Hematopoietic multipotent progenitor cell treated with erythropoietin and hydrocortisone succinate and interleukin-3 and kit ligand, for 4 days (in vitro differentiated cells): Measurements from ENCODE around the gene AP1G2.

ENCODE experiments used
- DNase-seq: peaks from one replicate; pipeline ENCODE4 v3.0.0-alpha.2; 2015

The AP1G2 gene

DNA sequence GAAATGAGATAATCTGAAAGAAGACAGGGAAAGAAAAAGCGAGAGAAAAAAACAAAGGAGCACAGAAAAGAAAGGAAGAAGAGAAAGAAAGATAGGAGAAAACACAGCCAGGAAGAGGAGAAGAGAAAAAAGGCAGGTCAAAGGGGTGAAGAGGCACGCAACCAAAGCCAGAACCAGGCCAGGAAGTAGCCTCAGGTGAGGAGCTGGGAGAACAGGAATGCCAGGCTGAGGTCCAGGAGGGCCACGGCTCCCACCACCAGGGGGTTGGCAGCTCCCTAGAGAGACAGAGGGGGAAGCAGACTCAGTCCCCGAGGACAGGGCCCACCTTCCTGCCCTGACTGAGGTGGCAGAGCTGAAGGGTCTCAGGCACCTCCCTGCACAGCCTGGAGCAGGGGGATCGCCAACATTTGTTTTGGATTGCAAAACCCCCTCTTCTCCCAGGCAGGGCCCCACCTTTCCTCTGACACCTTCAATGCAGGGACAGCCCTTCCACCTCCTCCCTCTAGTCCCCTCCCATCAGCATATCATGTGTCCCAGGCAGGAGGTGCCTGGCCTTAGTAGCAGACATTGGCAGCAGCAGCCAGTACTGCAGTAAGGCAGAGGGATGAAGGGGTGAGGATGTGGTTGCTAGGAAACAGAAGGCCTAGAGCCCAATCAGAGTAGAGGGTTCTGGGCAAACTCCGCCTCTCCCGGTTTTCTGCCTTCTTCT lies 2.0 kb upstream of the AP1G2 start:
- DNase-seq: peak; percentile 64

DNA sequence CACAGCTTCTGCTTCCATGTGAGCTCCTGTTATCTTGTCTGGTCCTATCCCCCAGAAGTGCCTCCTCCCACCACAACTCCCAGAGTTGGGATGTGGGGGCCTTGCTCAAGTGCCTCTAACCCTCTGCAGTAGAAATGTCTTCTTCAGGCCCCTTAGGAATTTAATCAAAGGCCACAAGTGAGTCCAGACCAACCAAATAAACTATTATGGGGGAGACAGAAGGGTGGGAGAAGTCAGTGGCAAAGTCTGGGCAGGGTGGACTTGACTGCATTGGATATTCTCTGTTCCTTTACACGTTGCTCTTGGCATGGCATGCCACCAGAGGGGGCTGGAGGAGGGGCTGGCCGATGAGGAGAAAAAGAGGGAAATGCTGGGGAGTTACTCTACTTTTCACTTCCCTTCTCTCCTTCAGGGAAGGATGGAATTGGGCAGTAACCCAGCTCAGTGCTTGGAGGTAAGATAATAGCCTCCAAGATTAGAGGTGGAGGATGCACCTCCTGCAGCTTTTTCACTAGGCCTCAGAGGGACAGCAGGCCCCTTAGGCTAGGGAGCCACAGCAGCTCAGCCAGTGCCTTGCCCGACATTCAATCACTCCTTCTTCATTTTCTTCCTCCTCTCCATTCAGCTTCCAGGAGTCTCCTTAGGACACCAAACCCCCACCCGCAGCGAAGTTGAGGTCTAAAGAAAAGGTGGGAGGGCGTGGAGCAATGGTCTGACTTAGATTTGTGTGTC lies 1.2 kb upstream of the AP1G2 start:
- DNase-seq: peak; percentile 79

DNA sequence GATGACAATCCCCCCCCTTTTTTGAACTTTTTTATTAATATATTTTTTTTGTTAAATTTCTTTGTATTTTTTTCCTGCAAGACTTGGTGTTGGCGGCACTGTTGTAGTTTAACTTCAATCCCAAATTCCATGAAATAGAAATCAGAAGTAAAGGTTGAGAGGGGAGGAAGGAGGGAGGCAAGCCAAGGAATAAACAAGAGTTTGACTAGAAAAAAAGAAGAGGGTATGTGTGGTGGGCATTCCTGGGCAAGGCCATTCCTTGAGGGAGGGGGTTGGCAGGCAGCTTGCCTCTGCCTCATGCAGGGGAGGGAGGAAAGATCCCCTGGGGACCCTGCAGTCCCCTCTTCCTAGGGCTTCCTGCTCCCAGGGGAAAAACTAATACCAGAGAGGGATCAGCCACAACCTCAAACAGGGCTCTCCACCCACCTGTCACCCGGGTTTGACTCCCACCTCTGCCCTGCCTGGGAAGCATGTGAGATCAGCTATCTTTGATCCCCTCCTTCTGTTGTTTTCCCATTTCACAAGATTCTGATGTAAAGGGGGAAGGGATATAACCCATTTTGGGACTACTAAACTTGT lies 519 bp upstream of the AP1G2 start:
- DNase-seq: no peak

DNA sequence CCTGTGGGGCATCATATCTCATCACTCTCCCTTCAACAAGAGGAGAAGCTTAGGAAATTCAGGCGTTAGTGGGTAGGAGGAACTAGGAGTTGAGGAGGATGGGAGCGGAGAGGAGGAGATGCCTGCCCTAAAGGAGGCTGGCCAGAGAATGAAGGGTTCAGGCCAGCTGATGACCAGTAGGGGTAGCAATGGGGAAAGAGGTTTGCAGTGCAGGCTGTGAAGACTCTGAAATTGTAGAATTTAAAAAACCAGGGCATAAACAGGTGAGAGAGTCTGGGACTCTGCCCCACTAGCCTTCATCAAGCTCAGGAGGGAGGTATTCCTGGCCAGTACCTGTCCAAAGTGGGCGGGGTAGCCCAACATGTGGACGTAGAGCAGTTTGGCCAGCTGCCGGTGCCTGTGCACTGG lies 809 bp downstream of the AP1G2 start:
- DNase-seq: no peak

DNA sequence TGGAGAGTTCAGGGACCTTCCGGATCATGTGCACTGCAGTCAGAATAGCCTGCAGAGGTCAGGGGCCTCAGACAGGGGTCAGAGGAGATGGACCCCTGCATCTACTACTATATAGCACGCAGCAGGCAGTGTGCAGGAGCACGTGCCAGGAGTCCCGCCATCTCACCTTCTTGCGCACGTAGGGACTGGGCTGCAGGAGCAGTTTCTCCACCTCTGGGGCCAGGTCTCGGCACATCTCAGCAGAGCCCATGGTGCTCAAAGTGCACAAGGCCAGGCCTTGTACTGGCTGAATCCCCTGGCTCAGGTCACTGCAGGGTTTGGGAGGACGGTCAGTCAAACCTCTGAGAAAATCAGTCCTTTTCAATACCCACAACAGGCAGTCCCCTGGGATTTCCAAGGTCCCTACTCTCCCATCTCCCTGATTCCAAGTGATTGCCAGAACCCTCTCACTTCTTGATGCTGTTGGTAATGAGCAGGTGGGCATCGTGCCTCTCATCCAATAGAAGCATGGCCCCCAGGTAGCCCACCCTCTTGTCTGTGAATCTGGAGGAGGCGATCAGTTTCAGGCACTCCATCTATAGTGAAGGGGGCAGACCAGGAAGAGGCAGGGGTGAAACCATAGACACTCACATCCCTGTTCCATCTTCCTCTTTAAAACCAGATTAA lies 1.3 kb downstream of the AP1G2 start:
- no peak for DNase-seq

DNA sequence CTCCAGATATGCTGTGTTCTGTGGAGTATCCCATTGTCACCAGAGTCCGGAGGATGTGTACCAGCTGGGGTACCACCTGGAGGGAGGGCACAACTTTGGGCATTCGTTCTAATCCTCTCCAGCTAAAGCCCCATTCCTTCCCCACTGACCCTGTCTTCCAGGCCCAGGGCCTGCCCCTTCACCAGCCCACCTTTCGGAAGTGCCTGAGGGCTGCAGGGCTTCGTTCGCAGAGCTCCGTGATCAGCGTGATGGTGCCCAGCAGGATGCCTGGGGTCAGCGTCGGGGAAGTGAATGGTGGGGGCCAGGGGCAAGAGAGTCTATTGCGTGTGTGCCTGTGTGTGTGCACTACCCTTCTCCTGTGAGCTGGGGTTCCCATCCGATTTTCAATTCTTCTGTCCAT lies 2.0 kb downstream of the AP1G2 start:
- DNase-seq: no peak

DNA sequence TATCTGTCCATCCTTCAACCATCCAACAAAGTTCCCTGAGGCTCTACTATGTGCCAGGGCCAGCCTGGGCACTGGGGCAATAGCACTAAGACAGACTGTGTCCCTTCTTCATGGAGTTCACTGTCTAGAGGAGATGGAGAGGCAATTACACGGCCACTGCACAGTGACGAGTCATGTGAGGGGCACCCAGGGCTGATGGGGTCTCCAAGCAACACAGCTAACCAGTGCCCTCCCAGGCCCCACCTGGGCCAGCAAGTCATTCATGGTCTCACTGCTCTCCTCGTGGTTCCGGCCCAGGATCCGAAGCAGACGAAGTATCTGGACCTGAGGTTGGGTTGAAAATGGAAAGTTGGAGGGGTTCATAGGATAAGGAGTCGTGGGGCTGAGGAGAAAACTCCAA lies 2.7 kb downstream of the AP1G2 start:
- no peak for DNase-seq

DNA sequence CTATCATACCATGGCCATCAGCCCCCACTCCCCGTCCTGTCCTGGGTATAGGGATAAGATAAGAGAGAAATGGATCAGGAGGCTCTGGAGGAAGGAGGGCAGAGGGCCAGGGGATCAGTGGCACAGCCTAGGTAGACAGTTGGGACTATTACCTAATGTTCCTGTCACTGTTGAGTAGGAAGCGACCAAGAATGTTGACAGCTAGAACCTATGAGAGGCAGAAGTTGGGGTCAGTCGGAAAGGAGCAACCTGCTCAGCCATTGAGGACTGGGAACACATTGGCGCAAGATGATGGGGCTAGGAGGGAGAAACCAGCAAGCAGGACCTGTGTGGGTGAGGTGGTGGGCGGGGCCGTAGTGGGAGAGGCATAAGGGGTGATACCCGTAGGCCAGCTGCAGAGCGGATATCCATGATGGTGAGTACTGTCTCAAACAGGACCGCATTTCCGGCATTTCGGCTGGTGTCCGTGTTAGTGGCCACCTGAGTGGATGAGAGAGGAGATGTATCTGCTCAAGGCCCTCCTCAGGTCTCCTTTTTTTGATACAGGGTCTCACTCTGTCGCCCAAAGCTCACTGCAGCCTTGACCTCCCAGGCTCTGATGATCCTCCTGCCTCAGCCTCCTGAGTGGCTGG lies 3.3 kb downstream of the AP1G2 start:
- no peak for DNase-seq

DNA sequence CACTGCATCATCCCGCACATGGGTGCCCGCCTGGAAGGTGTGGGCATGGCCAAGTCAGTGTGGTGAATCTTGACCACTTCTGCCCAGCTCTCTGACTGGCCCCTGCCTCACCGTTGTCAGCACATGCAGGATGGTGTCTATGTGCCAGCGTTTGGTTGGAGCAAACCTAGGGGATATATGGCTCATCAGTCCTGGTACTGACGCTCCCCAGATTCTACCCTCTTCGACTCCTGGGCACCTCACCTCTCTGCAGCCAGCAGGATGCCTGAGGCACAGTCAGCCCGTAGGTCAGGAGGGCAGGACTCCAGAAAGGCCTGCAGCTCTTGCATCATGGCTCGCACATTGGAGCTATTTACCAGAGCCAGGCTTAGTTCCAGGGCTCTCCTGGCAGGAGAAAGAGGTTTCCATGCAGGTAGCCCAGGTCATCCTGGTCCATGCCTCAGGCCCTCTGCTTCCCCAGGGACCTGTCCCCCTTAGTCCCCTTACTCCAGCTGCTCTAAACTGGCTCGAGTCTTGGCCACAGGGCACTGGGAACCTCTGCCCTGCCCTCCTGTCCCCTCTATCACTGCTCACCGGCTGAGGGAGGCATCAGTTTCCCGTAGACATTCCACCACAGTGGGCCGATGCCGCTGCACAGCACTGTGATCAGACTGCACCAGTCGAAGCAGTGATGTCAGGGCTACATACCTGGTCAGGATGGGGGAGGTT lies 4.0 kb downstream of the AP1G2 start:
- no peak for DNase-seq

DNA sequence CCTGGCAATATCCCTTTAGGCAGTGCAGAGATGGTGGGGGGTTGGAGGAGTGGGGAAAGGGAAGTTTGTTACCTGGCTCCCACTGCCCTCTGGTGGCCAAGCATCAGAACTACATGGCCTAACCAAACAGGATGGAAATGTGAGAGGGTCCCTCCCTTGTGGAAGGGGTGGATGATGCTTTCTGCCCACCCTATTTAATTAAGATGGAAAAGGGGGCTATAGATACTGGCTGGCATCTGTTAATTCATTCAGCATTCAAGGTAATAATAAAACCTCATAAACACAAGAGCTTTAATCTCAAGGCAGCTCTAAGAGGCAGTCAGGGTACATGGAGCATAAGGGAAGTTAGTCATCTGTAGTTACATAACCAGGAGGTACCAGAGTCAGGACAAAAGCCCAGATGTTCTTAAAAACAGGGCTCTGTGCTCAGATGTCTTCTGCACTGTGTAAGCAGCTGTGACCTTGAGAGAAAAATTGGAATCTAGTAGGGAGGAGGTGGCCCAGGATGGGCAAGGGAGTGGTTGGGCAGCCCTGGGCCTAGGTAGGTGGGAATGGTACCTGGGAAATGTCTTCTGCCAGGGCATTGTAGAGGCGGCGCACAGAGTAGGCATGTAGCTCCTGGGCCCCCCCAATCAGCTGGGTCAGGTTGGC lies 4.6 kb downstream of the AP1G2 start:
- DNase-seq: peak; percentile 76

DNA sequence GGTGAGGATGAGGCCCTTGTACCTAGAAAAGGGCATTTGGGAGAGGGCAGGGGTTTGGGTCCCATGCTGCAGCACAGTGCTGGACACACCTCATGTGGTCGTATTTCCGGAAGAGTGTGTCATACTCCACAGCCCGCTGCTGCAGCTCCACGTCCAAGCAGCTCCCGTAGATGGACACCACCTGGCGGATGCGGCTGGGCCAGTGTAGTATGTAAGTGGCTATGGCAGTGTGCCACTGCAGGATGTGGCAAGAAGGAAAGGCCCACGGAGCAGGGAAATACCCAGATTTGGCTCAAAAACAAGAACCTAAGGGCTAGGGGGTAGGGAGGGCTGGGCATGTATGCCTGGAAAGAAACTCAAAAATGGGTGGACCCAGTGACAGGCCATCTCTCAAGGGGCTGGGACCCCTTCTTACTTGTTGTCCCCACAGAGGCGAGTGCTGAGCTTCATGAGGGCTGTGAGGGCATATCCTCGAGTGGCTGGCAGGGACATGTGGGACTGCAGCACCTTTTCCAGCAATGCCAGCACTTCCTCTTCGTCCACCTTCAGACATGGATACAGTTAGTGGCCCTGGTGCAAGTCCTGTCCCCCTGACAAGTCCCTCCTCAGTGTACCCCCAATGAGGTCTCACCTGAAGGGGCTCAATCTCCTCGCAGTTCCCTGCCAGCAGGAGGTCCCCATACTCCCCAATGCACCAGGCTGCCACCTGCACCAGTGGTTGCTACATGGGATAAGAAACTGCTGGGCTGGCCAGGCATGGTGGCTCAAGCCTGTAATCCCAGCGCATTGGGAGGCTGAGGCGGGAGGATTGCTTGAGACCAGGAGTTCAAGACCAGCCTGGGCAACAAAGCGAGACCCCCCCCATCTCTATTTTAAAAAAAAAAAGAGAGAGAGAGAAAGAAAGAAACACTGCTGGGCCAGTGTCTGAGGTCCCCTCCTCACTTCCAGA lies 5.4 kb downstream of the AP1G2 start:
- DNase-seq: no peak

DNA sequence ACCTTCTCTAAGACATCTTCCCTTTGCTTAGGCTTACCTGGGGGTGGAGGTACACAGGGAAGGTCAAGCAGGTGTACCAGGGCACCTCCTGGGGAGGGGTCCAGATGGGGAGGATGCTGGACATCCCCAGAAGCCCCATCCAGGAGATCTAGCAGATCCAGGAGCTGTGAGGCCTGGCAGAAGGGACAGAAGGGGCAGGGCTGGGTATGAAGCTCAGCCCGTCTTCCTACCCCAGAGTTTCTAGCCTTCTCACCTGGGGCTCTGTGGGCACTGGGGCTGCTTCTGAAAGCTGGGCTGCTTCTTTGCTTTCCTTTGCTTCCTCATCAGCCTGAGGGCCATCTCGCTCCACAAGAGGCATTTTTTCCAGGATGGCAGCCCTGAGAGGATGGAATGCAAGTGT lies 6.3 kb downstream of the AP1G2 start:
- no peak for DNase-seq

DNA sequence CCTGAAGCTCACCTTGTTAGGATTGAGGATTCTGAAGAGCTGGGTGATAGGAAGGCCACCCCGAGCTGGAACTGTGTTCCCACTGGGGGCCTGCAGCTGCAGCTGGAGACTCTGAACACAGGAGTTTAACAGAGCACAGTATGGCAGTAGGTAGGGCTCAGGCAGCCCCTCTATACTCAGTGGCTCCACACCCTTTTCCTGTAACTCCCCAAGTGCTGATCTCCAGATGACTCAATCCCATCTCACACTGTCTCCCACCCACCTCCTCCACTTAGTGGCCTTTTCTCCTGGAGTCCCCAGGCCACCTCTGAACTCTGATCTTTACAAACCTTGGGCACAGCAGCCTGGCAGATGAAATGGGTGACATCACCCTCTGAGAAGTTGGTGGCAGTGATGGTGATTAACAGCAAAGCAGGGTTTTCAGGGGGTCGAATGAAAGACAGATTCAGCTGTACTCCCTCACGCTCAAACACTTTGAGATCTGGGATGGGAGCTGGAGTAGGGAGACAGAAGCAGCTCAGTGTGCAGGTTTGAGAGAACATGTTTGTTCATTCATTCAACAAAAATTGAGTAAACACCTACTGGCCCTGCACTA lies 7.6 kb downstream of the AP1G2 start:
- no peak for DNase-seq

DNA sequence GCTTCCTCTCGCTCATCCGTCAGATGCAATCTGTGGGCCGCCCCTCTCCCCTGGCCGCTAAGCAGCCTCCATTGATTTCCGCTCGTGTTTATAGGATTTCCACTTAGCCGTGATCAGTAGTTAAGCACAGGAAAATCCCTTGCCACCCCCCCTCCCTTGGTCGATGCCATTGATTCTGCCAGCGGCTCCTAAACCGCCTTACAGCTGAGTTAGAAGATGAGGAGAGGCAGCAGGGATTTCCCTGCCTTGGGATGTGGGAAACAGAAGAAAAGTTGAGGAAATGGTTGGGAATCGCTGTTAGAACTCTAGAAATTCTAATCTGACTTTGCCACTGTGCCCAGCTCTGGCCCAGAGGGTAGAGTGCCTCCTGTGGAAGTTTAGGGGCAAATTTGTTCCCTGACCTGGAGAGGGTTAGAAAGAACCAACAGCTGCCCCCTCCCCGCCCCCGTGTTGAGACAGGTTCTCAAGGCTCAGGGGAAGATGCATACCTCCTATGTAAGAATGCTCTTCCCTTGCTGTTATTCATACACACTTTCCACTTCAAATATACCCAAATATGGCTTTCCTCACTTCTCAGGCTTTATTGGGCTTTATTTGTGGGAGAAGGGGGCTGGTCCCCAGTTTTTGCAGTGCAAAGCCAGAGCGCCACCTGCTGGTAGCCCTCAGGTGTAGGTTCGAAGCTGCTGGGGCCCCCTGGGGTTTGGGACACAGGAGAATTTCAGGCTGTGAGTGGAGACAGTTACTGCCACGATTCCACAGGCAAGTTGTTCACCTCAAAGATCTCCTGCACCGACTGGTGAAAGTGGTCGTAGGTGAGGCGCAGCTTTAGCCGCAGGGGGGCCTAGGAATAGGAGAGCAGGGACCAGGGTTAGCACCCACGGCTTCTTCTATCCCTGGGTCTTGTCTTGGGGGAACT lies 8.3 kb downstream of the AP1G2 start:
- DNase-seq: peak; percentile 84

DNA sequence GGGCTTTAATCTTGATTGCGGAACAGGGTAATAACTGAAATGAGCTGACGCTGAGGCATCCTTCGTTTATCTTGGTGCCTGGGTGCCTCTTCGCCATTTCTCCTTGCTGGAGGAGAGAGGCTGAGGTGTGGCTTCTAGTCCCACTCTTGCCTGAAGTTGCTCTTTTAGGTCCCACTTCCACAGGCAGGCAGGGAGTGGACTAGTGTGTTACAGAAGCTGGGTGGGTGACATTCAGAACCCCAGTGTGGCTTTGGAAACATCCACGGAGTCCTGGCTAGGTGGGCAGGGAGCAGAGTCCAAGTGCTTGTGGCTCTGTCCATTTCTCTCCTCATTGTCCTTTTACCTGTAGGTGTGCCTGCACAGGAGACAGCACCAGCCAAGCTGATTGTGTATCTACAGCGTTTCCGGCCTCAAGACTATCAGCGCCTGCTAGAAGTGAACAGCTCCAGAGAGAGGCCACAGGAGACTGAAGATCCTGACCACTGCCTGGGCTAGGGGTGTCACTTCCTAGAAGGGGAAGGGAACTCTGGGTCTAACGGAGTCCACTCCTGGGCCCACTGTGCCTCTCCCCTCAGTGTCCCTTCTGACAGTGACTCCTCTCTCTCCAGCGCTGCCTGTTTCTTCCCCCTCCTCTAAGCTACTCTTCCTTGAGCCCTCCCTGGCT lies 9.1 kb downstream of the AP1G2 start:
- DNase-seq: no peak

DNA sequence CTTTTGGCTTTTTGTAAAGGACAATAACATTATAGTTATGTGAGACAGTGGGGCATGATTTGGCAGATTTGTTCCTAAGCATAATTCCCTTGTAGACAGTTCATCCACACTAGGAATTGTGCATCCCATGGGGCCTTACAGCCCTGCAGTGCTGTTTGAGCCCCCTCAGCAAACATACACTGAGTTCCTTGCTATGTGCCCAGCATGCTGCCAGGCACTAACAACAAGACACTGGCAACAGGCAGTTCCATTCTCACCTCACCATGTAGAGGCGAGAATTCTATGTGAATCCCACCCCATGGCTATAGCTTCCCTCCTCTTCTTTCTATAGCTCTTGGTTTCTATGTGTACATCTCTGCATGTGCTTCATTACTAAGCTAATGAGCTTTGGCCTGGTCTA lies 9.6 kb downstream of the AP1G2 start:
- DNase-seq: no peak

DNA sequence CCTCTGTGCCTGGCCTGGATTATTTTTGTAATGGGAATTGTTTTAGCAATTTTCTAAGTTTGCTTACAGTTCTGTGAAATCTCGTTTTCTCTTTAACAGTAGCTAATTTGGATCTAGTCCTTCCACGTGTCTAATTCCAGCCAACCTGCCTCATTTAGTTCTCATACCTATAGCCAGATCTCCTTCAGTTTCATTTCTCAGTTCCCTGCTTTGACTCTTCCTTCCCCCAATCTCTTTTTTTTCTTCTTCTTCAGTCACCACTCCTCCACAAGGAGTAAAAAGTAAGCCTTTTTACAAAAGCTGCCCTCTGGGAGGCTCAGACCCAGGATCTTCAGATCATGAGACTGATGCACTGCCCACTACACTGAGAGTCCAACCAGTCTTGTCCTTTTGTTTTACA lies 10.1 kb downstream of the AP1G2 start:
- no peak for DNase-seq

DNA sequence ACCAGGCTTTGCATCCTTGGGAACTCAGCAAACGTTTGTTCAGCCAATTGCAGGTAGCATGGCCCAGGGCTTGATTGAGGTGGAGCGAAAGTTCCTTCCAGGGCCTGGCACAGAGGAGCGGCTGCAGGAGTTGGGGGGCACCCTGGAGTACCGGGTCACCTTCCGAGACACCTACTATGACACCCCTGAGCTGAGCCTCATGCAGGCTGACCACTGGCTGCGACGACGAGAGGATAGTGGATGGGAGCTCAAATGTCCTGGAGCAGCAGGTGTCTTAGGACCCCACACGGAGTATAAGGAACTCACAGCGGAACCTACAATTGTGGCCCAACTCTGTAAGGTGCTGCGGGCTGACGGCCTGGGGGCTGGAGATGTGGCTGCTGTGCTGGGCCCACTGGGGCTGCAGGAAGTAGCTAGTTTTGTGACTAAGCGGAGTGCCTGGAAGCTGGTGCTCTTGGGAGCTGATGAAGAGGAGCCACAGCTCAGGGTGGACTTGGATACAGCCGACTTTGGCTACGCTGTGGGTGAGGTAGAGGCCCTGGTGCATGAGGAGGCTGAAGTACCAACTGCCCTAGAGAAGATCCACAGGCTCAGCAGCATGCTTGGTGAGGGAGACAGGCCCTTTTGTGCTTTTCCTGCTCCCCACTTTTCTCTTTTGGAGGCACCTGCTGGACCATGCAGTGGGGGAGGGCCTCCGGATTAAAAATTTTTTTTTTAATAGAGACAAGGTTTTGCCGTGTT lies 10.7 kb downstream of the AP1G2 start:
- DNase-seq: no peak
